HepG2 (cell line): ENCODE data around the gene KAZN. TPM values are rescaled to one million over a fixed set of nuclear protein-coding genes. Genes with fewer than 3 reads are reported as not detected.

Source experiments
- ATAC-seq: fragments of 200-7000 bp; cut with Tn5 transposase; 3 replicates; pipeline ENCODE4 v1.9.1; 2020; ENCODE audit warnings: mild to moderate bottlenecking, moderate library complexity
- BruUV-seq: library from RNA; stranded (reverse); fragments of 400-500 nt; replicated peaks from 2 replicates; lab custom pipeline; 2021; lab: Mats Ljungman, UMichigan
- CTCF ChIA-PET: fragments of 300-600 bp; formaldehyde crosslinking; extraction: SDS; loops from one replicate; lab custom pipeline; 2021; ENCODE audit warnings: low total read pairs, inconsistent platforms, low intra/inter-chr PET ratio; lab: Yijun Ruan, JAX
- POLR2A ChIA-PET: fragments of 350-600 bp; sonication (Branson Sonifier 250); formaldehyde crosslinking; loops from one replicate; lab custom pipeline; 2020; ENCODE audit warnings: antibody characterized with exemption, inconsistent platforms; lab: Yijun Ruan, JAX
- DNase-seq: peaks from one replicate; pipeline ENCODE4 v3.0.0-alpha.2; 2015; ENCODE audit warnings: low spot score
- FAIRE-seq: peaks from 3 replicates; lab custom pipeline; 2011; peaks lifted over from hg19 to GRCh38; lab: Jason Lieb, UNC
- H2AFZ ChIP-seq: one replicate; pipeline ENCODE4 v1.6.1; 2011; ENCODE audit warnings: low read length, inconsistent platforms
- H3K27ac ChIP-seq: fragments of 300-600 bp; 3 replicates; pipeline ENCODE4 v1.8.0; 2011; ENCODE audit warnings: mixed run types, mild to moderate bottlenecking, mixed read lengths, low read length, inconsistent platforms; ENCODE audit not compliant: insufficient read depth; ENCODE audit errors: extremely low read length
- H3K27me3 ChIP-seq, 2 experiments: fragments of 200-600 bp in 1 of 2; 2 replicates in 1 of 2; 3 replicates in 1 of 2; pipeline versions ENCODE4 v1.6.0 to v1.8.0; 2011; ENCODE audit warnings: low read length in 2 of 2, mild to moderate bottlenecking in 2 of 2, moderate library complexity in 2 of 2, inconsistent platforms in 1 of 2; ENCODE audit not compliant: insufficient read depth in 2 of 2, control insufficient read depth in 1 of 2
- H3K36me3 ChIP-seq, 2 experiments: fragments of 200-600 bp in 1 of 2; replicated peaks in 1 of 2; 2 replicates in 1 of 2; 3 replicates in 1 of 2; pipeline versions ENCODE4 v1.5.1 to v1.8.0; 2011; ENCODE audit warnings: low read length in 2 of 2, inconsistent platforms in 1 of 2; ENCODE audit not compliant: insufficient read depth in 2 of 2, control insufficient read depth in 1 of 2
- H3K4me1 ChIP-seq: 2 replicates; pipeline ENCODE4 v1.5.1; 2012; ENCODE audit warnings: low read length, inconsistent platforms; ENCODE audit not compliant: insufficient read depth
- H3K4me2 ChIP-seq: 2 replicates; pipeline ENCODE4 v1.6.0; 2011; ENCODE audit warnings: low read depth, low read length, inconsistent platforms
- H3K4me3 ChIP-seq, 3 experiments: fragments of 200-600 bp in 1 of 3; sonication (generic), shearing (Covaris generic) in 1 of 3; replicated peaks in 1 of 3; 2 replicates each; pipeline ENCODE4 v1.5.1; 2011 to 2016; ENCODE audit warnings: low read length in 3 of 3, inconsistent platforms in 2 of 3, low read depth in 2 of 3, mild to moderate bottlenecking in 2 of 3, control low read depth in 1 of 3, mixed read lengths in 1 of 3; ENCODE audit not compliant: insufficient read depth in 1 of 3
- H3K79me2 ChIP-seq: one replicate; pipeline ENCODE4 v1.6.1; 2011; ENCODE audit warnings: low read length, inconsistent platforms; ENCODE audit not compliant: insufficient read depth
- H3K9ac ChIP-seq: 2 replicates; pipeline ENCODE4 v1.6.0; 2011; ENCODE audit warnings: mild to moderate bottlenecking, low read depth, low read length, inconsistent platforms; ENCODE audit not compliant: insufficient read depth
- H3K9me3 ChIP-seq: 2 replicates; pipeline ENCODE4 v1.5.1; 2012; ENCODE audit warnings: mild to moderate bottlenecking, low read length
- H4K20me1 ChIP-seq: 2 replicates; pipeline ENCODE4 v1.6.0; 2011; ENCODE audit warnings: inconsistent platforms, mild to moderate bottlenecking, low read length, moderate library complexity; ENCODE audit not compliant: insufficient read depth
- NR2F2 ChIP-seq: IDR thresholded peaks from 2 replicates; pipeline ENCODE4 v1.6.1; 2012; ENCODE audit warnings: low read depth, inconsistent platforms, borderline replicate concordance
- ZBTB37 ChIP-seq: sonication (generic); formaldehyde crosslinking; IDR thresholded peaks from 2 replicates; pipeline ENCODE4 v1.4.0; 2020; ENCODE audit warnings: mild to moderate bottlenecking, missing genetic modification reagents
- ZNF512B ChIP-seq: sonication (generic); formaldehyde crosslinking; IDR thresholded peaks from 2 replicates; pipeline ENCODE4 v1.5.1; 2020; ENCODE audit warnings: missing genetic modification reagents, mild to moderate bottlenecking, borderline replicate concordance
- ZNF562 ChIP-seq: sonication (generic); formaldehyde crosslinking; IDR thresholded peaks from 2 replicates; pipeline ENCODE4 v1.8.0; 2022; ENCODE audit warnings: missing genetic modification reagents, borderline replicate concordance
- WGBS: methylation state at CpG from one replicate; pipeline ENCODE4 v1.1.6; 2017; ENCODE audit warnings: low lambda C conversion rate; 5-methylcytosine and 5-hydroxymethylcytosine counted together
- in situ Hi-C: cut with HindIII; loops from 2 replicates; pipeline ENCODE4 v1.10.0; 2017; ENCODE audit warnings: low pct_unique_long_range_greater_than_20kb; ENCODE audit not compliant: extremely low pct_ligation_motif_present
- intact Hi-C: fragments of 100-400 bp; cut with micrococcal nuclease; formaldehyde crosslinking; loops from one replicate; pipeline ENCODE4 v1.10.0; 2022; ENCODE audit not compliant: unreplicated experiment
- polyA plus RNA-seq, 8 experiments: library from polyadenylated mRNA; depleted of rRNA in 3 of 8; stranded (reverse) in 7 of 8; unstranded in 1 of 8; fragments of >200 nt; fragmentation: Illumina TruSeq in 4 of 8; extraction: Trizol in 4 of 8; gene quantifications; 2 replicates each; pipeline versions ENCODE4 v1.2.1 to v1.2.3, GENCODE V29; 2011 to 2016; ENCODE audit warnings: low read depth in 4 of 8, missing spikeins in 1 of 8, mixed read lengths in 1 of 8; ENCODE audit not compliant: insufficient read depth in 1 of 8
- total RNA-seq, 5 experiments: library from RNA; depleted of rRNA; stranded (reverse); fragments of >200 nt; fragmentation: Illumina TruSeq; extraction: Trizol; gene quantifications; 2 replicates each; pipeline ENCODE4 v1.2.3, GENCODE V29; 2016; ENCODE audit warnings: low read depth in 1 of 5

The KAZN gene
- total and polyA plus RNA-seq, 2 of the 13 experiments (the other 11 are each of a cell fraction or from before 2014, with no cell fraction given), result 10.4 to 13.5 TPM

GRCh38 chr1:15004396-15004795 is 405.9 kb downstream of the KAZN start:
- H3K4me2 ChIP-seq, result no peak overlapping the region
- BruUV-seq, result no TSS peak
- no peak for TF ChIP-seq ZNF512B (CRISPR knock-in tag)
- no peak for TF ChIP-seq NR2F2
- TF ChIP-seq ZNF562 (CRISPR knock-in tag), result no peak
- TF ChIP-seq ZBTB37 (CRISPR knock-in tag), result no peak
- TF ChIP-seq, all 625 proteins: peak for 0
- intact Hi-C loops, result no loop called here
- Histone ChIP-seq H3K36me3 (peaks cover 4 to 33% of the 10 kb centered on the region in 2 experiments; a peak in 4 of 5 replicates), H3K79me2 (peaks cover 4% of the 10 kb centered on the region), H3K4me1 (peaks cover 42% of the 10 kb centered on the region), H3K4me3 (no peak overlapping the region), H3K27ac (no peak overlapping the region), H3K9ac (no peak overlapping the region), H4K20me1 (no peaks in the 10 kb centered on the region; the same call in 1 of the 2 replicates), H2AFZ (no peak overlapping the region), H3K9me3 (no peaks in the 10 kb centered on the region), H3K27me3 (no peaks in the 10 kb centered on the region)
- DNase-seq (no peak), ATAC-seq (no peak), FAIRE-seq (no peak)
- ChIA-PET CTCF (no interaction called here), POLR2A (no interaction called here)
- in situ Hi-C loops, result no loop called here
- 92% methylated on average over 4 of the region's 4 CpGs for WGBS
